Upper lobe of left lung (tissue), 6 donors: ENCODE data around the gene TGFB2. TPM values are rescaled to one million over a fixed set of nuclear protein-coding genes. Genes with fewer than 3 reads are reported as not detected.

Experiments
- ATAC-seq, 2 donors: fragments of 200-7000 bp; cut with Tn5 transposase; one replicate each; pipeline ENCODE4 v1.9.1; 2022; ENCODE audit warnings: mild to moderate bottlenecking in 2 of 2, moderate library complexity in 2 of 2; ENCODE audit not compliant: low FRiP score in 2 of 2
- DNase-seq, 2 donors: peaks; one replicate each; pipeline ENCODE4 v3.0.0-alpha.2; 2019 to 2020
- H3K27ac ChIP-seq, 4 donors: fragments of 200-600 bp; sonication (generic); one replicate each; pipeline ENCODE4 v1.5.1; 2016 to 2019
- H3K27me3 ChIP-seq, 4 donors: fragments of 200-600 bp; sonication (generic); one replicate each; pipeline ENCODE4 v1.5.1; 2017 to 2019
- H3K36me3 ChIP-seq, 4 donors: fragments of 200-600 bp; sonication (generic); one replicate each; pipeline ENCODE4 v1.5.1; 2016 to 2019
- H3K4me1 ChIP-seq, 4 donors: fragments of 200-600 bp; sonication (generic); one replicate each; pipeline ENCODE4 v1.5.1; 2018 to 2019
- H3K4me3 ChIP-seq, 4 donors: fragments of 200-600 bp; sonication (generic); one replicate each; pipeline ENCODE4 v1.5.1; 2017 to 2019; ENCODE audit warnings: mild to moderate bottlenecking in 2 of 4, moderate library complexity in 1 of 4
- H3K9me3 ChIP-seq, 4 donors: fragments of 200-600 bp; sonication (generic); one replicate each; pipeline ENCODE4 v1.5.1; 2018 to 2019
- EP300 ChIP-seq, 4 donors: sonication (generic); formaldehyde crosslinking; IDR thresholded peaks; one replicate each; pipeline ENCODE4 v1.5.1; 2017; ENCODE audit warnings: antibody characterized with exemption in 4 of 4, control low read depth in 2 of 4
- POLR2A ChIP-seq, 4 donors: fragments of 450-650 bp; IDR thresholded peaks; one replicate each; pipeline ENCODE4 v1.5.1; 2016 to 2017; ENCODE audit warnings: antibody characterized with exemption in 4 of 4, mild to moderate bottlenecking in 2 of 4
- POLR2AphosphoS5 ChIP-seq, 2 donors: sonication (generic); formaldehyde crosslinking; IDR thresholded peaks; one replicate each; pipeline ENCODE4 v1.5.1; 2017; ENCODE audit warnings: antibody characterized with exemption in 2 of 2
- WGBS, 2 donors: methylation state at CpG; one replicate each; pipeline ENCODE4 v1.1.5; 2017 to 2018; 5-methylcytosine and 5-hydroxymethylcytosine counted together
- total RNA-seq, 6 donors: library from RNA; depleted of rRNA in 4 of 6; stranded (reverse); fragments of >200 nt in 4 of 6; gene quantifications; one replicate each; pipeline versions ENCODE4 v1.1.0 to v1.2.1, GENCODE V29; 2016 to 2021
- TF ChIP-seq, protein P1 (sequence below), 6 experiments: fragments of 450-650 bp in 4 of 6; fragments of 200-600 bp in 2 of 6; sonication (generic) in 2 of 6; IDR thresholded peaks; one replicate each; pipeline ENCODE4 v1.5.1; 2016 to 2019; ENCODE audit warnings: antibody characterized with exemption in 6 of 6
- donor health status: DM: no; HTN: no; CAD: no; lungs with moderate emphysema.
- donor health status: DM: no; HTN: yes; CAD: no; lungs with severe emphysema.

TGFB2 gene
- total RNA-seq, 6 donors from 2014 or later: 4.2 to 13.7 (median 9.9) TPM

- Histone ChIP-seq H3K4me1 (peaks cover 3 to 31% (median 15%) of the 10 kb centered on the region in 4 donors), H3K4me3 (no peak overlapping the region), H3K9me3 (no peaks in the 10 kb centered on the region), H3K27ac (peak overlapping the region in 1 of 4 donors; percentile 8), H3K36me3 (no peaks in the 10 kb centered on the region), H3K27me3 (no peaks in the 10 kb centered on the region)
- no peak for TF ChIP-seq POLR2AphosphoS5 (IDR thresholded peaks at IDR 0.05)
- no peak for TF ChIP-seq EP300 (IDR thresholded peaks at IDR 0.05)
- no peak for TF ChIP-seq POLR2A (IDR thresholded peaks at IDR 0.05)
- TF ChIP-seq, protein P1, sequence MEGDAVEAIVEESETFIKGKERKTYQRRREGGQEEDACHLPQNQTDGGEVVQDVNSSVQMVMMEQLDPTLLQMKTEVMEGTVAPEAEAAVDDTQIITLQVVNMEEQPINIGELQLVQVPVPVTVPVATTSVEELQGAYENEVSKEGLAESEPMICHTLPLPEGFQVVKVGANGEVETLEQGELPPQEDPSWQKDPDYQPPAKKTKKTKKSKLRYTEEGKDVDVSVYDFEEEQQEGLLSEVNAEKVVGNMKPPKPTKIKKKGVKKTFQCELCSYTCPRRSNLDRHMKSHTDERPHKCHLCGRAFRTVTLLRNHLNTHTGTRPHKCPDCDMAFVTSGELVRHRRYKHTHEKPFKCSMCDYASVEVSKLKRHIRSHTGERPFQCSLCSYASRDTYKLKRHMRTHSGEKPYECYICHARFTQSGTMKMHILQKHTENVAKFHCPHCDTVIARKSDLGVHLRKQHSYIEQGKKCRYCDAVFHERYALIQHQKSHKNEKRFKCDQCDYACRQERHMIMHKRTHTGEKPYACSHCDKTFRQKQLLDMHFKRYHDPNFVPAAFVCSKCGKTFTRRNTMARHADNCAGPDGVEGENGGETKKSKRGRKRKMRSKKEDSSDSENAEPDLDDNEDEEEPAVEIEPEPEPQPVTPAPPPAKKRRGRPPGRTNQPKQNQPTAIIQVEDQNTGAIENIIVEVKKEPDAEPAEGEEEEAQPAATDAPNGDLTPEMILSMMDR (IDR thresholded peaks at IDR 0.05): no peak
- 76 to 88% methylated on average over 4 of the region's 4 CpGs for WGBS, 2 donors
- no peak for ATAC-seq
- DNase-seq: no peak
Measured at GRCh38 chr1:218353656-218354055, 8.5 kb downstream of the TGFB2 start.

GRCh38 chr1:218355278-218355677, 10.1 kb downstream of the TGFB2 start:
- Histone ChIP-seq H3K27ac (no peak overlapping the region), H3K4me3 (no peak overlapping the region), H3K4me1 (peaks cover 0 to 29% (median 13%) of the 10 kb centered on the region in 4 donors), H3K36me3 (no peaks in the 10 kb centered on the region), H3K9me3 (no peaks in the 10 kb centered on the region), H3K27me3 (no peaks in the 10 kb centered on the region)
- DNase-seq: no peak
- 75 to 76% methylated on average over 4 of the region's 4 CpGs for WGBS, 2 donors
- no peak for TF ChIP-seq POLR2A (IDR thresholded peaks at IDR 0.05)
- no peak for TF ChIP-seq EP300 (IDR thresholded peaks at IDR 0.05)
- TF ChIP-seq, protein P1 (IDR thresholded peaks at IDR 0.05): no peak
- no peak for TF ChIP-seq POLR2AphosphoS5 (IDR thresholded peaks at IDR 0.05)
- ATAC-seq: no peak

- WGBS, 2 donors: 66 to 69% methylated on average over 10 of the region's 10 CpGs
Measured at GRCh38 chr1:218357211-218357892, 12.2 kb downstream of the TGFB2 start.

DNA sequence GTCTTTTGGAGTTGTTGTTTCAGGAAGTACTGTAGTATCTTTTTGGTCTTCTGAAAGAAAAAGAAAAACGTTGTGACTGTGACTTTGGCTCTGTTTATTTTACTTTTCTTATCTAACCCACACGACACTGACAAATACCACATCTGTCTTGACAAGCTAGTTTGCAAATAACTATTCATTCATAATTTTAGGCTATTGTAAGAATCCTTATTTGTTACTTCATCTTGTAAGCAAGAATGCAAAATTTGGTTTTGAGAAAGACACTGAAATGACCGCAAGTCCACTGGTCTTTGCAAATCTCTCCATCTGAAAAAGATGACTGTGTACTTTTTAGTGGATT, 12.7 kb downstream of the TGFB2 start:
- Histone ChIP-seq H3K4me1 (peaks cover 0 to 15% (median 11%) of the 10 kb centered on the region in 4 donors), H3K27ac (peak overlapping the region in 1 of 4 donors; percentile 46), H3K4me3 (no peak overlapping the region), H3K36me3 (no peaks in the 10 kb centered on the region), H3K27me3 (no peaks in the 10 kb centered on the region), H3K9me3 (no peaks in the 10 kb centered on the region)
- WGBS, 2 donors: 49 to 54% methylated on average over 3 of the region's 3 CpGs
- DNase-seq (no peak), ATAC-seq (no peak)
- TF ChIP-seq POLR2A (IDR thresholded peaks at IDR 0.05) (no peak), POLR2AphosphoS5 (IDR thresholded peaks at IDR 0.05) (no peak), EP300 (IDR thresholded peaks at IDR 0.05) (no peak)
- TF ChIP-seq, protein P1 (IDR thresholded peaks at IDR 0.05): no peak

More at GRCh38 chr1:218357211-218357892, 12.2 kb downstream of the TGFB2 start:
- Histone ChIP-seq H3K4me3 (no peak overlapping the region), H3K27ac (peak overlapping the region in 3 of 4 donors; percentile 8 to 46 (median 14)), H3K36me3 (no peaks in the 10 kb centered on the region), H3K27me3 (no peaks in the 10 kb centered on the region), H3K4me1 (peaks cover 0 to 15% (median 11%) of the 10 kb centered on the region in 4 donors), H3K9me3 (no peaks in the 10 kb centered on the region)
- TF ChIP-seq, protein P1 (IDR thresholded peaks at IDR 0.05): no peak
- DNase-seq (no peak), ATAC-seq (peak in 1 of 2 donors; percentile 58)
